ENCODE measurements around the gene EP400. TPM values are rescaled to one million over a fixed set of nuclear protein-coding genes. Genes with fewer than 3 reads are reported as not detected.

The EP400 gene
- total and polyA plus RNA-seq, 2 of the 8 experiments (the other 6 are each of a cell fraction or from before 2014, with no cell fraction given) = 13.1 to 69.7 TPM

- no peak overlapping the region for H4K91ac ChIP-seq (replicated peaks; ENCODE audit: insufficient read length, low read length)
- H3K9ac ChIP-seq (replicated peaks in 1 of 4; ENCODE audit: extremely low read depth in 1 of 4, low read depth in 3 of 4, low read length in 3 of 4) = no peak overlapping the region
- no peak for TF ChIP-seq TBP (IDR thresholded peaks at IDR 0.05; ENCODE audit: low read depth, low read length)
- TF ChIP-seq RFX5 (IDR thresholded peaks at IDR 0.05; ENCODE audit: borderline replicate concordance, low read depth, low read length) = no peak
- TF ChIP-seq USF2 (IDR thresholded peaks at IDR 0.05; ENCODE audit: low read length) = no peak
- no peak for TF ChIP-seq TAF7 (optimal IDR thresholded peaks at IDR 0.05; ENCODE audit: borderline replicate concordance, low read depth, low read length)
- H3K4me1 ChIP-seq (replicated peaks in 1 of 4; ENCODE audit: control insufficient read depth in 3 of 4, insufficient read depth in 4 of 4, low read length in 3 of 4) = no peaks in the 10 kb centered on the region; a peak in 2 of 7 replicates
- H3K23ac ChIP-seq (ENCODE audit: insufficient read length) = no peak overlapping the region
- 95% methylated on average over 18 of the region's 22 CpGs; no CpG with 5 or more reads in 1 of the 2 experiments for WGBS, 2 experiments (ENCODE audit: extremely low coverage in 1 of 2, insufficient coverage in 1 of 2, insufficient read length in 1 of 2, insufficient replicate concordance in 2 of 2, low coverage in 1 of 2, low lambda C conversion rate in 2 of 2, missing lambda C conversion rate in 1 of 2)
- H3K36me3 ChIP-seq (ENCODE audit: control insufficient read depth in 2 of 4, insufficient read depth in 4 of 4, low read length in 3 of 4) = peaks cover 4 to 19% (median 15%) of the 10 kb centered on the region in 4 experiments; a peak in 6 of 8 replicates
- peaks cover under 1% of the 10 kb centered on the region; the same call in 1 of the 2 replicates for H3K23me2 ChIP-seq (ENCODE audit: low read depth, low read length)
- H4K8ac ChIP-seq (ENCODE audit: extremely low read depth, insufficient read depth, low read length) = no peak overlapping the region
- H4K5ac ChIP-seq (ENCODE audit: insufficient read length, low read depth, low read length) = no peak overlapping the region
- H3K4me3 ChIP-seq (ENCODE audit: extremely low read depth in 1 of 4, insufficient read depth in 2 of 4, low read depth in 3 of 4, low read length in 4 of 4) = no peak overlapping the region
- H2AFZ ChIP-seq (ENCODE audit: low read length) = no peak overlapping the region
- H3K4ac ChIP-seq (replicated peaks; ENCODE audit: insufficient read length, low read depth, low read length) = no peak overlapping the region
- no peak overlapping the region for H2BK12ac ChIP-seq (ENCODE audit: low read depth, low read length)
- no peak overlapping the region for H3K4me2 ChIP-seq (ENCODE audit: insufficient read depth in 1 of 2, low read depth in 2 of 2, low read length in 2 of 2)
- ChIA-PET CTCF (ENCODE audit: partially characterized antibody) (interaction anchor here (1.3 kb wide), 1 partner anchor 32 kb away, joined by 5 read pairs; no protein-coding TSS in a partner anchor), POLR2A (ENCODE audit: partially characterized antibody) (interaction anchor here (0.6 kb wide), 1 partner anchor 19 kb away, joined by 3 read pairs; no protein-coding TSS in a partner anchor)
- no peak overlapping the region for H2AK5ac ChIP-seq (ENCODE audit: low read depth, low read length)
- no peak for FAIRE-seq
- no peaks in the 10 kb centered on the region for H3K79me2 ChIP-seq (ENCODE audit: control insufficient read depth in 1 of 2, insufficient read depth in 2 of 2, low read length in 2 of 2)
- DNase-seq (ENCODE audit: low read depth in 1 of 2, low spot score in 2 of 2) = no peak
- no peak overlapping the region for H3K27ac ChIP-seq (ENCODE audit: low read depth, low read length)
- no peak overlapping the region for H3K18ac ChIP-seq (ENCODE audit: extremely low read depth, low read length)
- no peak overlapping the region for H2BK5ac ChIP-seq (ENCODE audit: low read depth, low read length)
- H2BK15ac ChIP-seq (ENCODE audit: low read length) = no peak overlapping the region
- no peak overlapping the region for H3K14ac ChIP-seq (ENCODE audit: insufficient read length)
- no peak overlapping the region for H2BK120ac ChIP-seq (replicated peaks; ENCODE audit: low read depth, low read length)
- H3K56ac ChIP-seq (replicated peaks; ENCODE audit: insufficient read length, low read depth, low read length) = no peak overlapping the region
- peaks cover 0 to 3% of the 10 kb centered on the region in 2 experiments for H4K20me1 ChIP-seq (replicated peaks in 1 of 2; ENCODE audit: control insufficient read depth in 1 of 2, insufficient read depth in 2 of 2, low read length in 2 of 2)
- no peaks in the 10 kb centered on the region for H3K27me3 ChIP-seq (replicated peaks in 1 of 4; ENCODE audit: control insufficient read depth in 3 of 4, extremely low read depth in 1 of 4, insufficient read depth in 3 of 4, low read length in 3 of 4)
- no peak overlapping the region for H2BK20ac ChIP-seq (ENCODE audit: low read length)
- H3K79me1 ChIP-seq (ENCODE audit: low read depth, low read length) = no peaks in the 10 kb centered on the region
- H3K9me3 ChIP-seq (ENCODE audit: insufficient read depth in 2 of 2, low read depth in 1 of 2, low read length in 1 of 2) = no peaks in the 10 kb centered on the region; a peak in 1 of 4 replicates
Observed at GRCh38 chr12:132118876-132119275, 169.1 kb downstream of the EP400 start.

Measured in H1 (cell line).